Loucy (cell line): ENCODE measurements around the gene CTDSPL.

Source experiments
- CTCF ChIP-seq: fragments of 200-600 bp; sonication (generic); conservative IDR thresholded peaks from 2 replicates; pipeline ENCODE4 v1.5.1; 2014; ENCODE audit warnings: mild to moderate bottlenecking, antibody characterized with exemption, low read length
- EZH2phosphoT487 ChIP-seq: fragments of 200-600 bp; IDR thresholded peaks from 2 replicates; pipeline ENCODE4 v1.6.1; 2018; ENCODE audit warnings: antibody characterized with exemption, mild to moderate bottlenecking, moderate library complexity, borderline replicate concordance

- no peak for TF ChIP-seq CTCF
- no peak for TF ChIP-seq EZH2phosphoT487
Measured at GRCh38 chr3:38003817-38004414, 142.2 kb downstream of the CTDSPL start.
